Measurements from ENCODE around the gene ANKRD16. TPM values are rescaled to one million over a fixed set of nuclear protein-coding genes. Genes with fewer than 3 reads are reported as not detected.

The ANKRD16 gene
- total RNA-seq, 1 experiment from 2014 or later, result 9.9 TPM

DNA sequence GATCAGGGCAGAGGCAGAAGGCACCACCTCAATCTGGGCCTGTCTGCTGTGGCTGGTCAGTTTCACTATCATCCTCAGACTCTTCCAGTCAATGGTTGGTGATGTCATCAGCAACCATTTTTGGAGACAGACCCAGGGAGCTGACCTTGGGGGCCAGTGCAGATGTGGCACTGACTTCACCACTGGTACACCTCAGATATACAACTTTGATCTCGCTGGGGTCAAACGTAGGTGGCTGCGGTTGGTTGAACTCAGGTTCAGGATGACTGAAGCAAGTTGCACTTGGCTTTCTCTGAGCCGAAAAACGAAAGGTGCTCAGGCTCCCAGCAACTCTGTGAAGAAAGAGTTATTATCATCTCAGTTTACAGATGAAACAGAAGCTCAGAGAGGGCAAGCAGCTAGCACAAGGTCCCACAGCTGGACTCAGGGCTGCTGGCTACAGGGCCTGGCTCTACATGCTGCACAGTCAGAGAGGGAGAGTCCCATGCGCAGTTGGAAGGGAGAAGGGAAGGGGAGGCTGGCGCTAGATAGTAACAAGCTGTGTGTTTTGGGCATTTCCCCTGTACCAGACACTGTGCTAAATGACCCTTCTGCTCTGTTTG is 27.2 kb downstream of the ANKRD16 start:
- no peak for DNase-seq (ENCODE audit: unreplicated experiment)
- H3K4me3 Mint-ChIP-seq (ENCODE audit: unreplicated experiment), result no peak overlapping the region
- peaks cover 8% of the 10 kb centered on the region for H3K9me3 Mint-ChIP-seq (ENCODE audit: unreplicated experiment)
- intact Hi-C loops (cut with micrococcal nuclease), result no loop called here
- POLR2A ChIA-PET, result interaction anchor here (1.0 kb wide), 1 partner anchor 29 kb away, joined by 3 read pairs; no protein-coding TSS in a partner anchor
- H3K27me3 Mint-ChIP-seq (ENCODE audit: insufficient read depth, unreplicated experiment), result no peaks in the 10 kb centered on the region
- no peaks in the 10 kb centered on the region for H3K36me3 Mint-ChIP-seq (ENCODE audit: insufficient read depth, unreplicated experiment)
- H3K4me1 Mint-ChIP-seq (ENCODE audit: insufficient read depth, unreplicated experiment), result peaks cover 6% of the 10 kb centered on the region
- CTCF ChIA-PET, result interaction anchor here (0.6 to 7.4 kb wide), 4 partner anchors 11 to 86 kb away, joined by 3 to 43 read pairs (median 4); no protein-coding TSS in a partner anchor
- TF ChIP-seq, protein P1, sequence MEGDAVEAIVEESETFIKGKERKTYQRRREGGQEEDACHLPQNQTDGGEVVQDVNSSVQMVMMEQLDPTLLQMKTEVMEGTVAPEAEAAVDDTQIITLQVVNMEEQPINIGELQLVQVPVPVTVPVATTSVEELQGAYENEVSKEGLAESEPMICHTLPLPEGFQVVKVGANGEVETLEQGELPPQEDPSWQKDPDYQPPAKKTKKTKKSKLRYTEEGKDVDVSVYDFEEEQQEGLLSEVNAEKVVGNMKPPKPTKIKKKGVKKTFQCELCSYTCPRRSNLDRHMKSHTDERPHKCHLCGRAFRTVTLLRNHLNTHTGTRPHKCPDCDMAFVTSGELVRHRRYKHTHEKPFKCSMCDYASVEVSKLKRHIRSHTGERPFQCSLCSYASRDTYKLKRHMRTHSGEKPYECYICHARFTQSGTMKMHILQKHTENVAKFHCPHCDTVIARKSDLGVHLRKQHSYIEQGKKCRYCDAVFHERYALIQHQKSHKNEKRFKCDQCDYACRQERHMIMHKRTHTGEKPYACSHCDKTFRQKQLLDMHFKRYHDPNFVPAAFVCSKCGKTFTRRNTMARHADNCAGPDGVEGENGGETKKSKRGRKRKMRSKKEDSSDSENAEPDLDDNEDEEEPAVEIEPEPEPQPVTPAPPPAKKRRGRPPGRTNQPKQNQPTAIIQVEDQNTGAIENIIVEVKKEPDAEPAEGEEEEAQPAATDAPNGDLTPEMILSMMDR (IDR thresholded peaks at IDR 0.05; ENCODE audit: unreplicated experiment), result no peak
- no peak overlapping the region for H3K27ac Mint-ChIP-seq (ENCODE audit: low read depth, unreplicated experiment)
- BruUV-seq (replicated peaks), result no TSS peak

GRCh38 chr10:5860066-5860465 is 29.6 kb downstream of the ANKRD16 start:
- TF ChIP-seq, protein P1 (IDR thresholded peaks at IDR 0.05; ENCODE audit: unreplicated experiment), result no peak
- Mint-ChIP-seq H3K9me3 (ENCODE audit: unreplicated experiment) (no peaks in the 10 kb centered on the region), H3K36me3 (ENCODE audit: insufficient read depth, unreplicated experiment) (no peaks in the 10 kb centered on the region), H3K4me1 (ENCODE audit: insufficient read depth, unreplicated experiment) (no peaks in the 10 kb centered on the region), H3K27ac (ENCODE audit: low read depth, unreplicated experiment) (no peak overlapping the region), H3K4me3 (ENCODE audit: unreplicated experiment) (no peak overlapping the region), H3K27me3 (ENCODE audit: insufficient read depth, unreplicated experiment) (no peaks in the 10 kb centered on the region)
- BruUV-seq (replicated peaks), result no TSS peak
- intact Hi-C loops (cut with micrococcal nuclease), result no loop called here
- DNase-seq (ENCODE audit: unreplicated experiment), result no peak
- POLR2A ChIA-PET, result interaction anchor here (0.7 to 1.2 kb wide), 4 partner anchors 14 to 193 kb away, joined by 3 read pairs; no protein-coding TSS in a partner anchor
- CTCF ChIA-PET, result interaction anchor here (0.6 to 7.4 kb wide), 2 partner anchors 13 to 757 kb away, joined by 5 to 43 read pairs; no protein-coding TSS in a partner anchor

GRCh38 chr10:5858811-5859210 is 30.9 kb downstream of the ANKRD16 start:
- ChIA-PET POLR2A (interaction anchor here (0.6 to 1.6 kb wide), 5 partner anchors 16 to 86 kb away, joined by 3 to 4 read pairs (median 3); partner anchors contain the start of genes ANKRD16 and FBH1), CTCF (interaction anchor here (0.7 to 7.4 kb wide), 3 partner anchors 14 to 416 kb away, joined by 3 to 43 read pairs (median 5); no protein-coding TSS in a partner anchor)
- H3K27me3 Mint-ChIP-seq (ENCODE audit: insufficient read depth, unreplicated experiment), result no peaks in the 10 kb centered on the region
- TF ChIP-seq, protein P1 (IDR thresholded peaks at IDR 0.05; ENCODE audit: unreplicated experiment), result no peak
- no peak overlapping the region for H3K27ac Mint-ChIP-seq (ENCODE audit: low read depth, unreplicated experiment)
- no peak overlapping the region for H3K4me3 Mint-ChIP-seq (ENCODE audit: unreplicated experiment)
- intact Hi-C loops (cut with micrococcal nuclease), result no loop called here
- BruUV-seq (replicated peaks), result no TSS peak
- H3K9me3 Mint-ChIP-seq (ENCODE audit: unreplicated experiment), result no peaks in the 10 kb centered on the region
- no peaks in the 10 kb centered on the region for H3K4me1 Mint-ChIP-seq (ENCODE audit: insufficient read depth, unreplicated experiment)
- DNase-seq (ENCODE audit: unreplicated experiment), result no peak
- H3K36me3 Mint-ChIP-seq (ENCODE audit: insufficient read depth, unreplicated experiment), result peaks cover 1% of the 10 kb centered on the region

DNA sequence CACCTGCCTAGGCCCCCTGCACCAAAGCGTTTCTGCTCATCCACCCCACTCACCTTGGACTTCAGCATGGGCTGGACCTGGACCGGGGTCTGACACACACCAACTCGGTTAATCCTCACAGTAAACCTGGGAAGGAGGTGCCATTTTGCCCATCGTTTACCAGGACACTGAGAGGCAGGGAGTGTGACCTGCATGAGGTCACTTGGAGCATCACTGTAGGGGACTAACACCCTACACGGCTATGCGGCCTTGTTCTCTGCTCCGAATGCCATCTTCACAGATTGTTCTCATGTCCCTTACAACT is 33.0 kb downstream of the ANKRD16 start:
- Mint-ChIP-seq H3K27ac (ENCODE audit: low read depth, unreplicated experiment) (no peak overlapping the region), H3K27me3 (ENCODE audit: insufficient read depth, unreplicated experiment) (no peaks in the 10 kb centered on the region), H3K4me3 (ENCODE audit: unreplicated experiment) (no peak overlapping the region), H3K36me3 (ENCODE audit: insufficient read depth, unreplicated experiment) (peaks cover 7% of the 10 kb centered on the region), H3K4me1 (ENCODE audit: insufficient read depth, unreplicated experiment) (no peaks in the 10 kb centered on the region), H3K9me3 (ENCODE audit: unreplicated experiment) (no peaks in the 10 kb centered on the region)
- ChIA-PET POLR2A (interaction anchor here (1.2 kb wide), 1 partner anchor 12 kb away, joined by 3 read pairs; no protein-coding TSS in a partner anchor), CTCF (no interaction called here)
- intact Hi-C loops (cut with micrococcal nuclease), result no loop called here
- TF ChIP-seq, protein P1 (IDR thresholded peaks at IDR 0.05; ENCODE audit: unreplicated experiment), result no peak
- no TSS peak for BruUV-seq (replicated peaks)
- no peak for DNase-seq (ENCODE audit: unreplicated experiment)

All from MCF 10A (cell line).